ENCODE measurements around the gene CST6. TPM values are rescaled to one million over a fixed set of nuclear protein-coding genes. Genes with fewer than 3 reads are reported as not detected.

The CST6 gene
- polyA plus RNA-seq, 2 of the 4 experiments (the other 2 are of a cell fraction): not detected

- H3K4me3 ChIP-seq: no peak within 1 kb of the TSS
Observed at GRCh38 chr11:66048547-66049323, 36.9 kb downstream of the CST6 start, which contains the start of gene GAL3ST3. Gene GAL3ST3 (minus strand): TSS chr11:66049161. CDS start chr11:66045415, 3,746 bp downstream.

GRCh38 chr11:66050581-66051231 lies 38.9 kb downstream of the CST6 start:
- TF ChIP-seq CHD2 (IDR thresholded peaks at IDR 0.05; ENCODE audit: low read length, partially characterized antibody) (no peak), PBX3 (IDR thresholded peaks at IDR 0.05) (no peak), HMGXB4 (CRISPR knock-in tag; IDR thresholded peaks at IDR 0.05; ENCODE audit: borderline replicate concordance) (no peak), CTCF (IDR thresholded peaks at IDR 0.05) (no peak), SREBF2 (IDR thresholded peaks at IDR 0.05) (no peak), RAD21 (conservative IDR thresholded peaks at IDR 0.05 in 1 of 2, IDR thresholded peaks at IDR 0.05 in 1 of 2) (no peak), BHLHE40 (IDR thresholded peaks at IDR 0.05; ENCODE audit: low read depth, low read length) (no peak), HDAC2 (IDR thresholded peaks at IDR 0.05) (no peak), RARB (CRISPR knock-in tag; IDR thresholded peaks at IDR 0.05) (no peak), HEYL (CRISPR knock-in tag; IDR thresholded peaks at IDR 0.05) (no peak), SMC3 (IDR thresholded peaks at IDR 0.05) (no peak), JUN (IDR thresholded peaks at IDR 0.05) (no peak), ZFP36 (IDR thresholded peaks at IDR 0.05; ENCODE audit: borderline replicate concordance, partially characterized antibody) (no peak), NFE2L2 (conservative IDR thresholded peaks at IDR 0.05; ENCODE audit: low read length) (no peak)
- peak overlapping the region; percentile 88 to 90 for H3K27ac ChIP-seq
- DNase-seq (ENCODE audit: low read depth in 1 of 2, low spot score in 1 of 2): peak in 1 of 2 experiments; percentile 38
- peaks cover 21% of the 10 kb centered on the region for H3K4me1 ChIP-seq
- H3K4me2 ChIP-seq: peak overlapping the region; percentile 90
- no peak for FAIRE-seq
- no peaks in the 10 kb centered on the region for H3K9me3 ChIP-seq
- no peak overlapping the region for H3K4me3 ChIP-seq
- POLR2A ChIA-PET: interaction anchor here (0.7 to 0.9 kb wide), 2 partner anchors 339 to 1005 kb away, joined by 4 to 5 read pairs; no protein-coding TSS in a partner anchor
- CTCF ChIA-PET: interaction anchor here (0.6 to 12.6 kb wide), 8 partner anchors 8 to 339 kb away, joined by 3 to 233 read pairs (median 4); partner anchors contain the start of genes KAT5 and PACS1
- no peak for ATAC-seq
- WGBS (ENCODE audit: missing lambda C conversion rate): 91% methylated on average over 5 of the region's 5 CpGs

More at GRCh38 chr11:66048547-66049323, 36.9 kb downstream of the CST6 start, which contains the start of gene GAL3ST3:
- Histone ChIP-seq H3K4me2 (no peak within 1 kb of the TSS), H3K27ac (no peak within 1 kb of the TSS), H3K4me1 (peaks cover 26% of the 10 kb centered on the region), H3K9me3 (no peaks in the 10 kb centered on the region)
- DNase-seq (ENCODE audit: low read depth in 1 of 2, low spot score in 1 of 2) (no peak), ATAC-seq (no peak), FAIRE-seq (no peak)
- 89% methylated on average over 17 of the region's 39 CpGs for WGBS (ENCODE audit: missing lambda C conversion rate)
- ChIA-PET CTCF (interaction anchor here (1.3 to 15.8 kb wide), 7 partner anchors 14 to 27 kb away, joined by 3 to 233 read pairs (median 48); partner anchors contain the start of genes CATSPER1 and PACS1), POLR2A (interaction anchor here (0.6 kb wide), 1 partner anchor 29 kb away, joined by 5 read pairs; no protein-coding TSS in a partner anchor)
- TF ChIP-seq ATOH8 (CRISPR knock-in tag; IDR thresholded peaks at IDR 0.05; ENCODE audit: low read depth): no peak
- TF ChIP-seq CBX8 (IDR thresholded peaks at IDR 0.05): no peak

All from A549 (cell line).